AG04450 (cell line): ENCODE data around the gene CFAP46. TPM values are rescaled to one million over a fixed set of nuclear protein-coding genes. Genes with fewer than 3 reads are reported as not detected.

Source experiments
- CTCF ChIA-PET: fragments of 300-600, 350-600 bp; formaldehyde crosslinking; extraction: SDS; loops from one replicate; lab custom pipeline; 2022; ENCODE audit warnings: antibody characterized with exemption, inconsistent platforms; lab: Charles Lee
- POLR2A ChIA-PET: fragments of 350-600 bp; formaldehyde crosslinking; extraction: SDS; loops from one replicate; lab custom pipeline; 2021; ENCODE audit warnings: antibody characterized with exemption, inconsistent platforms; lab: Yijun Ruan, JAX
- DNase-seq: peaks from one replicate; pipeline ENCODE4 v3.0.0-alpha.2; 2011; ENCODE audit warnings: low read depth, low spot score
- H3K27ac ChIP-seq: one replicate; pipeline ENCODE4 v1.5.1; 2012; ENCODE audit warnings: low read depth, low read length, control low read depth
- H3K27me3 ChIP-seq: one replicate; pipeline ENCODE4 v1.6.0; 2012; ENCODE audit warnings: low read length; ENCODE audit not compliant: control insufficient read depth, insufficient read depth
- H3K4me3 ChIP-seq: 2 replicates; pipeline ENCODE4 v1.5.1; 2011; ENCODE audit warnings: mild to moderate bottlenecking, low read depth, low read length, control low read depth
- H3K9me3 ChIP-seq: 2 replicates; pipeline ENCODE4 v1.5.1; 2012; ENCODE audit warnings: low read length; ENCODE audit not compliant: control insufficient read depth, insufficient read depth
- CTCF ChIP-seq: IDR thresholded peaks from 2 replicates; pipeline ENCODE4 v1.5.1; 2011; ENCODE audit warnings: low read depth, low read length, control low read depth, inconsistent platforms
- polyA plus RNA-seq: library from polyadenylated mRNA; depleted of rRNA; stranded (reverse); fragments of >200 nt; gene quantifications from 2 replicates; pipeline ENCODE4 v1.2.3, GENCODE V29; 2011

CFAP46 gene
- polyA plus RNA-seq, 1 experiment = 2.7 TPM

DNA sequence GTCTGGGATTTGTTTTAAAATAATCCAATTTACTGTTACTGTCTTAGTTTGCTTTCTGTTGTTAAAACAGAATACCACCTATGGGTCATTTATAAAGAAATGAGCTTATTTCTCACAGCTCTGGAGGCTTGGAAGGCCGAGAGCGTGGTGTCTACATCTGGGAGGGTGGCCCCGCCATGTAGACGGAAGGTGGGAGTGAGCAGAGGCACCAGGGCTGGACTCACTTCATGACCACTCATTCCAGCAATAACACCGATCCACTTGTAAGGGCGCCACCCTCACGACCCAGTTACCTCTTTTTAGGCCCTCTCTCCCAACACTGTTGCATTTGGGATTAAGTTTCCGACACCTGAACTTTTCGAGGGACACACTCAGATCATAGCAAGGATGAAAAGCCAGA lies 36.2 kb upstream of the CFAP46 start:
- no peak overlapping the region for H3K4me3 ChIP-seq
- no peak for TF ChIP-seq CTCF
- ChIA-PET POLR2A (no interaction called here), CTCF (no interaction called here)
- no peak for DNase-seq
- peaks cover 4% of the 10 kb centered on the region; the same call in 1 of the 2 replicates for H3K9me3 ChIP-seq
- no peak overlapping the region for H3K27ac ChIP-seq
- peaks cover 12% of the 10 kb centered on the region for H3K27me3 ChIP-seq

DNA sequence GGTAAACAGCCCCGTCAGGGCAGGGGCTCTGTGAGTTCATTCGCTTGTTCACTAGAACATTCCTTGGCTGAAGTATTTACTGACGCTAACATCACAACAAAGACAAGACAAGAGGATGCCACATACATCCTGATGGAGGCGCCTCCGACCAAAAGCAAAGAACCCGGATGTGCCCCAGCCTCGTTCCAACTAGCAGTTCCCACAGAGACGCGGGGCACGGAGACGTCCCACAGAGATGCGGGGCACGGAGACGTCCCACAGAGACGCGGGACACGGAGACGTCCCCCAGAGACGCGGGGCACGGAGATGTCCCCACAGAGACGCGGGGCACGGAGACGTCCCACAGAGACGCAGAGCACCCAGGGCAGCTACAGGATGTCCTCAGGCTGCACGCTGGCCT lies 35.4 kb upstream of the CFAP46 start:
- ChIA-PET CTCF (no interaction called here), POLR2A (no interaction called here)
- no peak for DNase-seq
- TF ChIP-seq CTCF = no peak
- Histone ChIP-seq H3K27ac (no peak overlapping the region), H3K9me3 (peaks cover 4% of the 10 kb centered on the region; the same call in 1 of the 2 replicates), H3K27me3 (peaks cover 13% of the 10 kb centered on the region), H3K4me3 (no peak overlapping the region)

DNA sequence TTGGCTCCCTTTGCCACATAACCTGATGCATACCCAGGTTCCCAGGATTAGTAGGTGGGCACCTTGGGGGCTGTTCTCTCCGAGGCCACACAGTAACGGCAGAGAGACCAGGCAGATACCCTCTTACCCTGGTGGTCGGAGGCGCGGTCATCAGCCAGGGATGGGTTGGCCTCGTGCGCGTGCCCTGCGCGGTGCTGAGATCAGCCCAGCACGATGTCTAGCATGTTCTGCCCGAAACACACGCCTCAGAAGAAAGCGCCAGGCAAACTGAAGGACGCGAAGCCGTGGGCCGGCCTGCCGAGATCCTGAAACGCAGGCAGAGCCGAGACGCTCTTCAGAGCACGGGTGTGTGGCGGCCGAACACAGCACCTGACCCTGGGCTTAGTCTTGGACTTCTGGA lies 34.7 kb upstream of the CFAP46 start:
- ChIA-PET CTCF (no interaction called here), POLR2A (no interaction called here)
- no peak for DNase-seq
- H3K27ac ChIP-seq = no peak overlapping the region
- TF ChIP-seq CTCF = no peak
- H3K9me3 ChIP-seq = peaks cover 4% of the 10 kb centered on the region; the same call in 1 of the 2 replicates
- H3K27me3 ChIP-seq = peaks cover 20% of the 10 kb centered on the region
- no peak overlapping the region for H3K4me3 ChIP-seq

- peaks cover 30% of the 10 kb centered on the region for H3K27me3 ChIP-seq
- POLR2A ChIA-PET = no interaction called here
- TF ChIP-seq CTCF = no peak
- DNase-seq = no peak
- no peak overlapping the region for H3K4me3 ChIP-seq
- H3K9me3 ChIP-seq = peaks cover 4% of the 10 kb centered on the region; the same call in 1 of the 2 replicates
- H3K27ac ChIP-seq = no peak overlapping the region
- CTCF ChIA-PET = no interaction called here
These were observed 33.7 kb upstream of the CFAP46 start for GRCh38 chr10:132975831-132976682.

GRCh38 chr10:132974886-132975830 lies 32.8 kb upstream of the CFAP46 start:
- ChIA-PET CTCF (no interaction called here), POLR2A (no interaction called here)
- H3K9me3 ChIP-seq = peaks cover 3% of the 10 kb centered on the region; the same call in 1 of the 2 replicates
- DNase-seq = no peak
- no peak for TF ChIP-seq CTCF
- H3K27ac ChIP-seq = no peak overlapping the region
- no peak overlapping the region for H3K4me3 ChIP-seq
- peaks cover 39% of the 10 kb centered on the region for H3K27me3 ChIP-seq
